Neural cell (in vitro differentiated cells): Measurements from ENCODE around the gene PCNX2. TPM values are rescaled to one million over a fixed set of nuclear protein-coding genes. Genes with fewer than 3 reads are reported as not detected.

Experiments used
- H2AFZ ChIP-seq: fragments of 200-600, 300-800 bp; sonication (generic), shearing (Covaris generic); 2 replicates; pipeline ENCODE4 v1.6.0; 2014; ENCODE audit warnings: low read depth, mild to moderate bottlenecking, antibody characterized with exemption, low read length, moderate library complexity
- H3F3A ChIP-seq: fragments of 200-600 bp; shearing (Covaris generic); 2 replicates; pipeline ENCODE4 v1.6.1; 2016; ENCODE audit warnings: mild to moderate bottlenecking, moderate library complexity, mixed read lengths, antibody characterized with exemption, low read length; ENCODE audit not compliant: insufficient read depth, poor library complexity, severe bottlenecking
- H3K27ac ChIP-seq: fragments of 200-600, 300-800 bp; sonication (generic), shearing (Covaris generic); 2 replicates; pipeline ENCODE4 v1.5.1; 2014; ENCODE audit warnings: mild to moderate bottlenecking, low read length, moderate library complexity
- H3K27me3 ChIP-seq: fragments of 300-800, 200-600 bp; sonication (generic), shearing (Covaris generic); 2 replicates; pipeline ENCODE4 v1.6.0; 2014; ENCODE audit warnings: mild to moderate bottlenecking, low read depth, low read length, moderate library complexity; ENCODE audit not compliant: insufficient read depth
- H3K36me3 ChIP-seq: fragments of 300-800, 200-600 bp; sonication (generic), shearing (Covaris generic); 2 replicates; pipeline ENCODE4 v1.5.1; 2014; ENCODE audit warnings: mild to moderate bottlenecking, antibody characterized with exemption, low read length, moderate library complexity; ENCODE audit not compliant: insufficient read depth
- H3K4me2 ChIP-seq: fragments of 300-800, 200-600 bp; sonication (generic), shearing (Covaris generic); 2 replicates; pipeline ENCODE4 v1.6.0; 2014; ENCODE audit warnings: mild to moderate bottlenecking, low read length
- H3K4me3 ChIP-seq: fragments of 300-800, 200-600 bp; sonication (generic), shearing (Covaris generic); 2 replicates; pipeline ENCODE4 v1.5.1; 2014; ENCODE audit warnings: mild to moderate bottlenecking, low read length, moderate library complexity
- H3K79me2 ChIP-seq: fragments of 200-600 bp; shearing (Covaris generic); replicated peaks from 2 replicates; pipeline ENCODE4 v1.6.0; 2014; ENCODE audit warnings: mild to moderate bottlenecking, low read length, moderate library complexity; ENCODE audit not compliant: insufficient read depth
- H3K9ac ChIP-seq: fragments of 300-800, 200-600 bp; sonication (generic), shearing (Covaris generic); 2 replicates; pipeline ENCODE4 v1.6.1; 2016; ENCODE audit warnings: mild to moderate bottlenecking, low read length, mixed read lengths
- H3K9me2 ChIP-seq: fragments of 200-600 bp; shearing (Covaris generic); 2 replicates; pipeline ENCODE4 v1.6.1; 2016; ENCODE audit warnings: mild to moderate bottlenecking, low read length, mixed read lengths; ENCODE audit not compliant: insufficient read depth
- H3K9me3 ChIP-seq: fragments of 200-600, 300-800 bp; sonication (generic), shearing (Covaris generic); 2 replicates; pipeline ENCODE4 v1.6.1; 2016; ENCODE audit warnings: mild to moderate bottlenecking, mixed run types, low read length, moderate library complexity, mixed read lengths
- H4K20me1 ChIP-seq: fragments of 200-600 bp; shearing (Covaris generic); 2 replicates; pipeline ENCODE4 v1.6.1; 2016; ENCODE audit warnings: mild to moderate bottlenecking, mixed run types; ENCODE audit not compliant: insufficient read depth
- CTCF ChIP-seq: fragments of 450-650 bp; IDR thresholded peaks from 2 replicates; pipeline ENCODE4 v1.5.1; 2014; ENCODE audit warnings: antibody characterized with exemption, mild to moderate bottlenecking, moderate library complexity; ENCODE audit not compliant: poor library complexity, severe bottlenecking
- EP300 ChIP-seq: fragments of 450-650 bp; conservative IDR thresholded peaks from 2 replicates; pipeline ENCODE4 v1.6.1; 2014; ENCODE audit warnings: antibody characterized with exemption, mild to moderate bottlenecking, moderate library complexity; ENCODE audit not compliant: poor library complexity, severe bottlenecking
- EZH2 ChIP-seq: fragments of 200-600, 300-800 bp; shearing (Covaris generic), sonication (generic); IDR thresholded peaks from 2 replicates; pipeline ENCODE4 v1.6.1; 2014; ENCODE audit warnings: antibody characterized with exemption, low read length, borderline replicate concordance, mild to moderate bottlenecking; ENCODE audit not compliant: insufficient read depth, poor library complexity, severe bottlenecking
- MXI1 ChIP-seq: fragments of 450-650 bp; conservative IDR thresholded peaks from 2 replicates; pipeline ENCODE4 v1.6.1; 2014; ENCODE audit warnings: antibody characterized with exemption, mild to moderate bottlenecking; ENCODE audit not compliant: poor library complexity, severe bottlenecking
- POLR2AphosphoS5 ChIP-seq: IDR thresholded peaks from 2 replicates; pipeline ENCODE4 v1.6.1; 2012
- RAD21 ChIP-seq: fragments of 450-650 bp; conservative IDR thresholded peaks from 2 replicates; pipeline ENCODE4 v1.6.1; 2014; ENCODE audit warnings: antibody characterized with exemption, mild to moderate bottlenecking, moderate library complexity
- REST ChIP-seq: IDR thresholded peaks from 2 replicates; pipeline ENCODE4 v1.6.1; 2012; ENCODE audit warnings: borderline replicate concordance
- SMC3 ChIP-seq: fragments of 450-650 bp; conservative IDR thresholded peaks from 2 replicates; pipeline ENCODE4 v1.6.1; 2014; ENCODE audit warnings: antibody characterized with exemption, mild to moderate bottlenecking, moderate library complexity; ENCODE audit not compliant: poor library complexity
- TAF1 ChIP-seq: IDR thresholded peaks from 2 replicates; pipeline ENCODE4 v1.6.1; 2012; ENCODE audit warnings: low read depth
- polyA plus RNA-seq: library from polyadenylated mRNA; depleted of rRNA; stranded (reverse); fragments of >200 nt; gene quantifications from 2 replicates; pipeline ENCODE4 v1.2.3, GENCODE V29; 2014

PCNX2 gene
- polyA plus RNA-seq, 1 donor from 2014 or later = 17.2 TPM

- H4K20me1 ChIP-seq = no peaks in the 10 kb centered on the region
- no peak overlapping the region for H3K27ac ChIP-seq
- H3K9me2 ChIP-seq = no peaks in the 10 kb centered on the region
- H3K4me3 ChIP-seq = no peak overlapping the region
- no peaks in the 10 kb centered on the region for H3F3A ChIP-seq
- H2AFZ ChIP-seq = no peak overlapping the region
- H3K9me3 ChIP-seq = no peaks in the 10 kb centered on the region
- H3K36me3 ChIP-seq = peaks cover 4% of the 10 kb centered on the region
- H3K27me3 ChIP-seq = no peaks in the 10 kb centered on the region
- no peak overlapping the region for H3K4me2 ChIP-seq
- no peaks in the 10 kb centered on the region for H3K79me2 ChIP-seq
- no peak overlapping the region for H3K9ac ChIP-seq
- TF ChIP-seq CTCF (no peak), POLR2AphosphoS5 (no peak), EZH2 (no peak), SMC3 (no peak), MXI1 (no peak), REST (no peak), TAF1 (no peak), RAD21 (no peak), EP300 (no peak)
These were observed 107.5 kb downstream of the PCNX2 start for GRCh38 chr1:233188061-233188460.

- no peaks in the 10 kb centered on the region for H3K9me2 ChIP-seq
- no peak overlapping the region for H3K4me3 ChIP-seq
- no peaks in the 10 kb centered on the region for H3F3A ChIP-seq
- no peaks in the 10 kb centered on the region for H3K79me2 ChIP-seq
- no peaks in the 10 kb centered on the region for H3K36me3 ChIP-seq
- TF ChIP-seq EP300 (no peak), REST (no peak), MXI1 (no peak), TAF1 (no peak), EZH2 (no peak), SMC3 (no peak)
- no peaks in the 10 kb centered on the region for H4K20me1 ChIP-seq
- H3K27me3 ChIP-seq = no peaks in the 10 kb centered on the region
- H2AFZ ChIP-seq = no peak overlapping the region
- H3K27ac ChIP-seq = no peak overlapping the region
- H3K9ac ChIP-seq = no peak overlapping the region
- H3K4me2 ChIP-seq = no peak overlapping the region
- H3K9me3 ChIP-seq = no peaks in the 10 kb centered on the region
These were observed 112.1 kb downstream of the PCNX2 start for GRCh38 chr1:233183226-233184020.
